Ascending aorta (tissue), 2 donors: Measurements from ENCODE around the gene SYTL2. TPM values are rescaled to one million over a fixed set of nuclear protein-coding genes. Genes with fewer than 3 reads are reported as not detected.

Experiments used
- DNase-seq, 2 donors: peaks; one replicate each; pipeline ENCODE4 v3.0.0-alpha.2; 2019; ENCODE audit warnings: low spot score in 2 of 2
- H3K27ac ChIP-seq, 2 donors: fragments of 200-600 bp; sonication (generic); one replicate each; pipeline ENCODE4 v1.5.1; 2016 to 2017; ENCODE audit warnings: mild to moderate bottlenecking in 1 of 2
- H3K27me3 ChIP-seq: fragments of 200-600 bp; sonication (generic); one replicate; pipeline ENCODE4 v1.5.1; 2017
- H3K36me3 ChIP-seq, 2 donors: fragments of 200-600 bp; sonication (generic); one replicate each; pipeline ENCODE4 v1.5.1; 2016
- H3K4me1 ChIP-seq, 2 donors: fragments of 200-600 bp; sonication (generic); one replicate each; pipeline ENCODE4 v1.5.1; 2016 to 2017; ENCODE audit warnings: mild to moderate bottlenecking in 1 of 2
- H3K4me3 ChIP-seq, 2 donors: fragments of 200-600 bp; sonication (generic); one replicate each; pipeline ENCODE4 v1.5.1; 2016 to 2017; ENCODE audit warnings: mild to moderate bottlenecking in 1 of 2
- H3K9me3 ChIP-seq, 2 donors: fragments of 200-600 bp; sonication (generic); one replicate each; pipeline ENCODE4 v1.5.1; 2016
- CTCF ChIP-seq, 3 experiments: fragments of 200-600 bp in 2 of 3; fragments of 450-650 bp in 1 of 3; sonication (generic) in 2 of 3; IDR thresholded peaks; one replicate each; pipeline ENCODE4 v1.5.1; 2016 to 2019; ENCODE audit warnings: antibody characterized with exemption in 3 of 3, mild to moderate bottlenecking in 1 of 3, moderate library complexity in 1 of 3
- intact Hi-C: fragments of 100-400 bp; cut with DNase I; formaldehyde crosslinking; loops from one replicate; pipeline ENCODE4 v1.15.1; 2023
- total RNA-seq: library from RNA; depleted of rRNA; stranded (reverse); fragments of >200 nt; gene quantifications from one replicate; pipeline ENCODE4 v1.1.0, GENCODE V29; 2016

SYTL2 gene
- total RNA-seq, 1 donor from 2014 or later = 151 TPM

- Histone ChIP-seq H3K36me3 (no peaks in the 10 kb centered on the region), H3K27me3 (no peaks in the 10 kb centered on the region), H3K4me1 (peaks cover 0 to 6% of the 10 kb centered on the region in 2 donors), H3K9me3 (no peaks in the 10 kb centered on the region), H3K27ac (no peak overlapping the region), H3K4me3 (no peak overlapping the region)
- intact Hi-C loops = no loop called here
- TF ChIP-seq CTCF (IDR thresholded peaks at IDR 0.05) = no peak
- no peak for DNase-seq
Measured at GRCh38 chr11:85806016-85806415, 4.9 kb downstream of the SYTL2 start.

GRCh38 chr11:85805387-85805786 is 5.6 kb downstream of the SYTL2 start:
- Histone ChIP-seq H3K4me3 (no peak overlapping the region), H3K36me3 (no peaks in the 10 kb centered on the region), H3K27ac (no peak overlapping the region), H3K4me1 (peaks cover 0 to 4% of the 10 kb centered on the region in 2 donors), H3K27me3 (no peaks in the 10 kb centered on the region), H3K9me3 (no peaks in the 10 kb centered on the region)
- no peak for TF ChIP-seq CTCF (IDR thresholded peaks at IDR 0.05)
- DNase-seq = no peak
- intact Hi-C loops = no loop called here

GRCh38 chr11:85803920-85804319 is 7.0 kb downstream of the SYTL2 start:
- Histone ChIP-seq H3K9me3 (no peaks in the 10 kb centered on the region), H3K27me3 (no peaks in the 10 kb centered on the region), H3K4me1 (no peaks in the 10 kb centered on the region), H3K36me3 (no peaks in the 10 kb centered on the region), H3K4me3 (no peak overlapping the region), H3K27ac (no peak overlapping the region)
- intact Hi-C loops = no loop called here
- no peak for DNase-seq
- no peak for TF ChIP-seq CTCF (IDR thresholded peaks at IDR 0.05)

- Histone ChIP-seq H3K27me3 (no peaks in the 10 kb centered on the region), H3K4me3 (no peak overlapping the region), H3K27ac (no peak overlapping the region), H3K36me3 (no peaks in the 10 kb centered on the region), H3K4me1 (no peaks in the 10 kb centered on the region), H3K9me3 (no peaks in the 10 kb centered on the region)
- intact Hi-C loops = no loop called here
- no peak for TF ChIP-seq CTCF (IDR thresholded peaks at IDR 0.05)
- DNase-seq = no peak
Measured at GRCh38 chr11:85803303-85803702, 7.6 kb downstream of the SYTL2 start.

GRCh38 chr11:85801527-85801926 is 9.4 kb downstream of the SYTL2 start:
- Histone ChIP-seq H3K4me1 (no peaks in the 10 kb centered on the region), H3K27me3 (no peaks in the 10 kb centered on the region), H3K27ac (no peak overlapping the region), H3K9me3 (no peaks in the 10 kb centered on the region), H3K4me3 (no peak overlapping the region), H3K36me3 (no peaks in the 10 kb centered on the region)
- intact Hi-C loops = no loop called here
- no peak for DNase-seq
- no peak for TF ChIP-seq CTCF (IDR thresholded peaks at IDR 0.05)
